Measurements from ENCODE around the gene NOL4L.

NOL4L gene

GRCh38 chr20:32482442-32483261 is 102.5 kb downstream of the NOL4L start:
- H3K36me3 ChIP-seq (ENCODE audit: control insufficient read depth, insufficient read depth, low read length): no peaks in the 10 kb centered on the region
- peaks cover 5% of the 10 kb centered on the region for H3K27me3 ChIP-seq (ENCODE audit: control insufficient read depth, insufficient read depth, low read length)
- H3K9me3 ChIP-seq (ENCODE audit: control insufficient read depth, insufficient read depth, low read length): no peaks in the 10 kb centered on the region
- H3K9ac ChIP-seq (ENCODE audit: low read depth, low read length): peak overlapping the region; percentile 73
- peak overlapping the region; percentile 83 for H3K4me3 ChIP-seq (ENCODE audit: low read depth, low read length)
- H3K4me1 ChIP-seq (ENCODE audit: control insufficient read depth, insufficient read depth, low read length): peaks cover 25% of the 10 kb centered on the region

DNA sequence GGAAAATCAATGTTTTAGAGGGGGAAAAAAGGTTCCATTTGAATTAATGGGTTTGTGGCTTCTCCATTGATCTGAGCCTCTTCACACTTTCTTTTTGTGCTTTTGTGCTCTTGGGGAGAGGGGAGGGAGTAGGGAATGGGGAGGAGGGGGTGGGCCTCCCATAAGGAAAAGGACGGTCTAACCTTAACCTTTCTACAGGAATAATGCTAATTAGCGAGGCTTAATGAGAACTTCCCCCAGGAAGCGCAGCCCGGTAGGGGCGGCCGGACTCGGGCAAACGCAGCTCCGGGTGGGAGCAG is 103.0 kb downstream of the NOL4L start:
- peak overlapping the region; percentile 73 for H3K9ac ChIP-seq (ENCODE audit: low read depth, low read length)
- peak overlapping the region; percentile 83 for H3K4me3 ChIP-seq (ENCODE audit: low read depth, low read length)
- no peaks in the 10 kb centered on the region for H3K36me3 ChIP-seq (ENCODE audit: control insufficient read depth, insufficient read depth, low read length)
- peaks cover 28% of the 10 kb centered on the region for H3K4me1 ChIP-seq (ENCODE audit: control insufficient read depth, insufficient read depth, low read length)
- H3K9me3 ChIP-seq (ENCODE audit: control insufficient read depth, insufficient read depth, low read length): no peaks in the 10 kb centered on the region
- H3K27me3 ChIP-seq (ENCODE audit: control insufficient read depth, insufficient read depth, low read length): peaks cover 5% of the 10 kb centered on the region

- Histone ChIP-seq H3K4me3 (ENCODE audit: low read depth, low read length) (peak overlapping the region; percentile 83), H3K4me1 (ENCODE audit: control insufficient read depth, insufficient read depth, low read length) (peaks cover 28% of the 10 kb centered on the region), H3K36me3 (ENCODE audit: control insufficient read depth, insufficient read depth, low read length) (no peaks in the 10 kb centered on the region), H3K9ac (ENCODE audit: low read depth, low read length) (no peak overlapping the region), H3K27me3 (ENCODE audit: control insufficient read depth, insufficient read depth, low read length) (peaks cover 5% of the 10 kb centered on the region), H3K9me3 (ENCODE audit: control insufficient read depth, insufficient read depth, low read length) (no peaks in the 10 kb centered on the region)
Measured at GRCh38 chr20:32481311-32482142, 103.6 kb downstream of the NOL4L start.

- no peaks in the 10 kb centered on the region for H3K36me3 ChIP-seq (ENCODE audit: control insufficient read depth, insufficient read depth, low read length)
- H3K4me3 ChIP-seq (ENCODE audit: low read depth, low read length): no peak overlapping the region
- no peak overlapping the region for H3K9ac ChIP-seq (ENCODE audit: low read depth, low read length)
- H3K4me1 ChIP-seq (ENCODE audit: control insufficient read depth, insufficient read depth, low read length): peaks cover 29% of the 10 kb centered on the region
- no peaks in the 10 kb centered on the region for H3K9me3 ChIP-seq (ENCODE audit: control insufficient read depth, insufficient read depth, low read length)
- peaks cover under 1% of the 10 kb centered on the region for H3K27me3 ChIP-seq (ENCODE audit: control insufficient read depth, insufficient read depth, low read length)
Measured at GRCh38 chr20:32480371-32481241, 104.5 kb downstream of the NOL4L start.

DNA sequence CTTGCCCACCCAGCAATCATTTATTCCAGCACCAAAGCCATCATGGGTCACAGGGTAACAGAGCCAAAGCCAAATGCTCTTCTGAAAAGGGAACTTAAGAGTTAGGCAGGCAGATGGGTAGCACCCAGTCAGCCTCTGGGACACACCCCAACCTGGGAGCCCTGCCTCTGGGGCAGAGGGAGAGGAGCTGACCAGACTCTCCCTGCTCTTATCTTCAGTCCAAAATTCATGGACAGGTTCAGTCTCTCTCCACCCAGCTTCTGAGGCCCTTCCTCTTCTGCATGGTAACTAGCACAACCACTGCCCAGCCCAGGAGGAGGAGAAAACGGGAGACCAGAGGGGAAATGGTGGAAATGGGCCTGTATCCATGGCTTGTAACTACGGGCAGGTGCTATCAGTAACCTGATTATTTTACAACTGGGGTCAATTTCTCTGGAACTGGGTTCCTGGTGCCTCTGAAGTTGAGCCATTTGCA is 105.4 kb downstream of the NOL4L start:
- Histone ChIP-seq H3K9ac (ENCODE audit: low read depth, low read length) (no peak overlapping the region), H3K36me3 (ENCODE audit: control insufficient read depth, insufficient read depth, low read length) (no peaks in the 10 kb centered on the region), H3K27me3 (ENCODE audit: control insufficient read depth, insufficient read depth, low read length) (no peaks in the 10 kb centered on the region), H3K9me3 (ENCODE audit: control insufficient read depth, insufficient read depth, low read length) (no peaks in the 10 kb centered on the region), H3K4me3 (ENCODE audit: low read depth, low read length) (no peak overlapping the region), H3K4me1 (ENCODE audit: control insufficient read depth, insufficient read depth, low read length) (peaks cover 30% of the 10 kb centered on the region)

- Histone ChIP-seq H3K9ac (ENCODE audit: low read depth, low read length) (no peak overlapping the region), H3K27me3 (ENCODE audit: control insufficient read depth, insufficient read depth, low read length) (no peaks in the 10 kb centered on the region), H3K4me3 (ENCODE audit: low read depth, low read length) (no peak overlapping the region), H3K9me3 (ENCODE audit: control insufficient read depth, insufficient read depth, low read length) (no peaks in the 10 kb centered on the region), H3K36me3 (ENCODE audit: control insufficient read depth, insufficient read depth, low read length) (peaks cover 4% of the 10 kb centered on the region), H3K4me1 (ENCODE audit: control insufficient read depth, insufficient read depth, low read length) (peaks cover 30% of the 10 kb centered on the region)
Measured at GRCh38 chr20:32479012-32479411, 106.1 kb downstream of the NOL4L start.

- Histone ChIP-seq H3K27me3 (ENCODE audit: control insufficient read depth, insufficient read depth, low read length) (no peaks in the 10 kb centered on the region), H3K4me3 (ENCODE audit: low read depth, low read length) (no peak overlapping the region), H3K4me1 (ENCODE audit: control insufficient read depth, insufficient read depth, low read length) (peaks cover 30% of the 10 kb centered on the region), H3K9me3 (ENCODE audit: control insufficient read depth, insufficient read depth, low read length) (no peaks in the 10 kb centered on the region), H3K9ac (ENCODE audit: low read depth, low read length) (no peak overlapping the region), H3K36me3 (ENCODE audit: control insufficient read depth, insufficient read depth, low read length) (peaks cover 4% of the 10 kb centered on the region)
Measured at GRCh38 chr20:32478576-32478975, 106.6 kb downstream of the NOL4L start.

DNA sequence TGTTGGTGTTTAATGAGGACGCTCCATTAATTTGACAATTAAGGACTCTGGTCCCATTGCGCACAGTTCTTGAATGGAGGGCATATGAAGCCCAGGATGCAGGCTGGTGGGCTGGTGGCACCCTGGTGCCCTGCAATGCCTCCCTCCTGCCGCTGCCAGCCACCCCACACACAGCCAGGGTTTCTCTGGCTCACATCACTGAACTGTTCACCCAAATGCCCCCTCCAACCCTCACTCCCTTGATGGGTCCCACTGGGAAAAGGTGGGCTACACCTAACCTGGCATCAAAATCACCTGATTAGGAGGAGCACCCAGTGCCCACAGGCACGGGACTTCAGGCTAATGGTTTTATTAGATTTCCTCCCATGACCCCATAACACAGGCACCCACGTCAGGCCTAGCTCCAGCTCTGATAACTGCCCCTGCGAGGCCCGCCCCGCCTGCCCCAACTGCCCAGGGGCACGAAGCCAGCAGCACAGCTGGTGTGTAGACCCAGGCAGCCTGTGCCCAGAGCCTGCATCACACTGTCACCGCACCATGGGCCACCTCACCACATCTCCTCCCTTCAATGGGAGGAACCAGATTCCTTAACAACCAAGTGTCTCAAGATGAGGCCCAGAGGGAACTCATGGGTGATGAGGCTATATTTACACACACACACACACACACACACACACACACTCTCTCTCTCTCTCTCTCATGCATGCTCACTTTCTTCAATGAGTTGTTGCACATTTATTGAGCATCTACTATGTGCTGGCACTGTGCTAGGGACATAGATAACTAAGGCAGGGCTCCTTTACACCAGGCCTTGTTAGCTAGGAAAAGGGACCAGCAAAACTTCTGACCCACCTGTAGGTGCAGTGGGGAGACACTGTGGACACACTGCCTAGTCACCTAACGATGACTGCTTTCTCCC is 107.3 kb downstream of the NOL4L start:
- Histone ChIP-seq H3K36me3 (ENCODE audit: control insufficient read depth, insufficient read depth, low read length) (peaks cover 4% of the 10 kb centered on the region), H3K27me3 (ENCODE audit: control insufficient read depth, insufficient read depth, low read length) (no peaks in the 10 kb centered on the region), H3K4me1 (ENCODE audit: control insufficient read depth, insufficient read depth, low read length) (peaks cover 30% of the 10 kb centered on the region), H3K9me3 (ENCODE audit: control insufficient read depth, insufficient read depth, low read length) (no peaks in the 10 kb centered on the region), H3K4me3 (ENCODE audit: low read depth, low read length) (no peak overlapping the region), H3K9ac (ENCODE audit: low read depth, low read length) (no peak overlapping the region)

DNA sequence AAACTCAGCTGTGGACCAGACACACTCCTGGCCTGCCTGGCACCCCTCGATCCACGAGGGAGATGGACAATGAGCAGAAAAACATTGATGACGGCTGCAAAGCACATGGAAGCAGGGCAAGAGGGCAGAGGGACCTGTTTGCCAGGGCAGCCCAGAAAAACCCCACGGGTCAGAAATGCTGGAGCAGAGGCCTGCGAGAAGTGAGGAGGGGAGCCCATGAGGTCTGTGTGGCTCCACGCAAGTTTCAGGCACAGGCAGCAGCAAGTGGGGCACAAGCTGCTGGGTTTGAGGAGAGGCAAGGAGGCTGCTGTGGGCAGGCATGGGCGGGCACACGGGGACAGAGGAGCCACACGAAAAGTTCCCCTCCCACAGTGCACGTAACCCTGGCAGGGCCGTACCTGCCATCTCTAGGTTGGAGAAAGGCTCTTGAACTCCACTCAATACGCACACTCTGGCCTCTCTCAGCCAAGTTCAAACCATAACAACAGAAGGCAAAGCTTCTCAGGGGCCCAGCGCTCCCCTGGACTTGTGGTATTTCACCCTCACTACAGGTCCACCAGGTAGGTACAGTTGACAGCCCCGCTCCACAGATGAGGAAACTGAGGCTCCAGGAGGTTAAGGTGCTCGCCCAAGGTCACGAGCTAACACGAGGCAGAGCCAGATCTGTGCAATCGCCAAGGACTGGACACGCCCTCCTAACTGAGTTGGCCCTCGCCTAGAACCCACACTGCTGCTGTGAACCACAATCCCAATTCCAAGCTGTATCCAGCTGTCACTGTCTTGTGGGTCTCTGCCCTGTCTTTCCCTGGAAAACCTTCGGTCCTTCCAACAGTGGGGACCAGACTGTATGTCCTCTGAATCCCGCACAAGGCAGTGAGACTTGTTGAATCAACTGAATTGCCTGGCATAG is 108.2 kb downstream of the NOL4L start:
- Histone ChIP-seq H3K4me3 (ENCODE audit: low read depth, low read length) (no peak overlapping the region), H3K4me1 (ENCODE audit: control insufficient read depth, insufficient read depth, low read length) (peaks cover 29% of the 10 kb centered on the region), H3K9ac (ENCODE audit: low read depth, low read length) (no peak overlapping the region), H3K27me3 (ENCODE audit: control insufficient read depth, insufficient read depth, low read length) (no peaks in the 10 kb centered on the region), H3K36me3 (ENCODE audit: control insufficient read depth, insufficient read depth, low read length) (peaks cover 4% of the 10 kb centered on the region), H3K9me3 (ENCODE audit: control insufficient read depth, insufficient read depth, low read length) (no peaks in the 10 kb centered on the region)

All from iPS-15b (cell line).